ENCODE data around the gene ANKMY1.

Gene ANKMY1

DNA sequence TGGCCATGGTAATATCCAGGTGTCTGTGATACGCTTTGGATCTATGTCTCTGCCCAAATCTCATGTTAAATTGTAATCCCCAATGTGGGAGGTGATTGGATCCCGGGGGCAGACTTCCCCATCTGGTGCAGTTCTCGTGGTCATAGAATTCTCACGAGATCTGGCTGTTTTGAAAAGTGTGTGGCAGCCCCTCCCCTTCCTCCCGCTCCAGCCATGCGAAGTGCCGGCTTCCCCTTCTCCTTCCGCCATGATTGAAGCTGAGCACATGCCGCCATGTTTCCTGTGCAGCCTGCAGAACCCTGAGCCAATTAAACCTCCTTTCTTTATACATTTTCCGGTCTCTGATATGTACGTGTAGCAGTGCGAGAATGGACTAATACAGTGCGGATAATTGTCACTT is 79.9 kb downstream of the ANKMY1 start:
- no peak for DNase-seq (ENCODE audit: low read depth, low spot score)

- no peak for DNase-seq (ENCODE audit: low read depth, low spot score)
Measured at GRCh38 chr2:240473211-240473610, 84.6 kb downstream of the ANKMY1 start.

DNA sequence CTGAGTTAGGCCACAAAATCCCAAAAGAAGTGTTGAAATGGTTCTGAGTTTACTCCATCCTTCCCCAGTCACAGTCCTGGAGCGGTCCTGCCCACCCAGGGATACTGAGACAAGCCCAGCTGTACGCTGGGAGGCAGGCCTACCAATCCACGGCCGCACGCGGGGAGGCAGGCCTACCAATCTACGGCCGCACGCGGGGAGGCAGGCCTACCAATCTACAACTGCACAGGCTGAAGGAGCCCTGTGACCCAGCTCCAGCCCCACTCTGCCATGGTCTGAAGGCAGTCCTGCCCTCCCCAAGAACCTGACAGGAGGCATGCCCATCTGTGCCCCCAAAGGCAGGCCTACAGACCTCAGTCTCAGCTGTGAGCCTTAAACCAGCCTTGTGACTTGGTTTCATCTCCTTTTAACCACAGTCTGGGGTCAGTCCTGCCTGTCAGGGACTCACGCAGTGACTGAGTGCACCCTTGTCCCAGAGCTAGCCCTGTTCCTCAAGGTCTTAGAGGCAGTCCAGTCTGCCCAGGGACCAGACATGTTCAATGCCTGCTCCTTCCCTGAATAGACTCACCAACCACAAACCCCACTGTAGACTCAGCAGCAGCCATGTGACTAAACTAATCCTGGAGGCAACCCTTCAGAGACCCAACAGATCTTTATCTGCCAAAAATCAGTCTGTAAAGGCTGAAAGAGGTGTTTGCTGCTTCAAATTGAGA is 85.6 kb downstream of the ANKMY1 start:
- DNase-seq (ENCODE audit: low read depth, low spot score), result no peak

DNA sequence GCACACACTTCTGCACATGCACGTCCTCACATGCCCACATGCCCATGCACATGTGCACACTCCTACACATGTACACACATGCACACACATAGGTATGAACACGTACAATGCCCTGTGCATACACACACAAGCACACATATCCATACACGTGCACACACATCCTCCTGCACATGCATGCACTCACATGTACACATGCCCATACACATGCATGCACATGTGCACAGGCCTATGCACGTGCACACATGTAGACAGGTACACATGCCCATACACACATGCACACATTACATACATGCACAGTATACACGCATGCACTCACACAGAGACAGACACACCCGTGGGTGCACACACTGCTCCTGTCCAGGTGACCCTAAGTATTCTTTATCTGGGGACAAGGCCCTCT is 88.0 kb downstream of the ANKMY1 start:
- no peak for DNase-seq (ENCODE audit: low read depth, low spot score)

DNA sequence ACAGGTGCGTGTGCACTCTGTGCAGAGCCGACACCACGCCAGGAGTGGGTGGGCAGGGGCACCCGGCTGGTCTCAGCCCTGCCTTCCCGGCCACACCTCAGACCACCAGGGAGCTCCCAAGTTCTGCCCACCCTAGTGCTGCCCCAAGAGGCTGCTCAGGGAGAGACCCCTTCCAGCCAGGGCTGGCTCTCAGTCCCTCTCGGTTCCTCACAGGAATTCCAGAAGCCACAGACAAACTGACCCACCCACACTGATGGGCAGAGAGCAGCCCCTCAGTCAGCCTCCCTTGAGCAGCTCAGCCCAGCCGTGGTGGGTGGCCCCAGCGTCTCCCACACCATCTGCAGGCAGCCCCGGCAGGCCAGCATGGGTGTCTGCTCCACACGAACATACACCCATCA is 88.5 kb downstream of the ANKMY1 start:
- no peak for DNase-seq (ENCODE audit: low read depth, low spot score)

DNA sequence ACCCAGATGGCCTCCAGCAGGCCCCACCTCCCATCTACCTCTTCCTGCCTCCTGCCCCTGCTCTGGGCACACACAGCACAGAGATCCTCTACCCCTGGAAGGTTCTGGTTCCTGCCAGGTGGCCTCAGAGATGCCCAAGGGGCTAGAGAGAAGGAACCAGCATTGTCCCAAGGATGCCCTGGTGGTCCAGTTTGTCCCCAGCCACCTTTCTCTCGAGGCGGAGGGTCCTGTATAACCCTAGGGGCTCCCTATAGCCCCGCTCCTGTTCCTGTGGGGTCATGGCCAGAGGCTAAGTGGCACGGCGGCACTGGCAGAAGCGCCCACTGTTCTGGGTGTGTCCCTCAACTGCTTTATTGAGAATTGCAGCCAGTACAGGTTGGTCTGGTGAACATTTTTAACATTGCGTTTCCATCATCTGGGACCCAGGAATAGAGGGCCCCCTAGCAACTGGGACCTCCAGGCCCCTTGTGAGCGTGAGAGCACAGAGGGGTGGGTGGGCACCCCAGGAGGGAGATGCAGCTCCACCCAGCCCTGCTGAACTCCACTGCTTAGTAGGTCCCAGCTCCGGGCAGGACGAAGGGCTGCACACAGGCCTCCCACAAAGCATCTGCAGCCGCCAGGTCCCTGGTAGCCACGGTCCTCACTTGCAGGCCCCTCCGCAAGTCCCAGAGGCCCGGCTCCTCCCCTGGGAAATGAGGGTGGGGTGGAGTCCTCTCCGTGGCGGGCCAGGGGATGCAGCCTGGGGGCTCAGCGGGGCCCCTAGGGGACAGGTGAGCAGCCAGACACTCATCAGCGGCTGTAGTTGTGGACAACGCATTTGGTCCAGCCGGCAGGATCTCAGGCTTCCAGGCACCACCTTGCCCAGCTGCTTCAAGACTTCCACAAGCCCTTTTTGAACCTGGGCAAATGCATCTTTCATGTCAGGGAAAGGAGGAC is 89.2 kb downstream of the ANKMY1 start:
- no peak for DNase-seq (ENCODE audit: low read depth, low spot score)

DNA sequence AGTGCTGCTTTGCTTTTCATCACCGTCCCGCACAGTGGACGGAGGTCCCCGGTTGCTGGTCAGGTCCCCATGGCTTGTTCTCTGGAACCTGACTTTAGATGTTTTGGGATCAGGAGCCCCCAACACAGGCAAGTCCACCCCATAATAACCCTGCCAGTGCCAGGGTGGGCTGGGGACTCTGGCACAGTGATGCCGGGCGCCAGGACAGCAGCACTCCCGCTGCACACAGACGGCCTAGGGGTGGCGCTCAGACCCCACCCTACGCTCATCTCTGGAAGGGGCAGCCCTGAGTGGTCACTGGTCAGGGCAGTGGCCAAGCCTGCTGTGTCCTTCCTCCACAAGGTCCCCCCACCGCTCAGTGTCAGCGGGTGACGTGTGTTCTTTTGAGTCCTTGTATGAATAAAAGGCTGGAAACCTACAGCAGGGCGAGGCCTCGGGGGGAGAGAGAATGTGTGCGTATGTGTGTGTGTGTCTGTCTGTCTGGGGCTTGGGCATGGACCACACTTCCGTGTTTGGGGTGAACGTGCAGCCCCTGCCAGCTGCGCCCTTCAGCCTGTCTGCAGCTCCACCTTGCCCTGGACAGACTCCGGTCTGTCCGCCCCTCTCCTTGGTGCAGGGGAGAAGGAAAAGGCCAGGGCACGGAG is 90.0 kb downstream of the ANKMY1 start:
- DNase-seq (ENCODE audit: low read depth, low spot score), result no peak

DNA sequence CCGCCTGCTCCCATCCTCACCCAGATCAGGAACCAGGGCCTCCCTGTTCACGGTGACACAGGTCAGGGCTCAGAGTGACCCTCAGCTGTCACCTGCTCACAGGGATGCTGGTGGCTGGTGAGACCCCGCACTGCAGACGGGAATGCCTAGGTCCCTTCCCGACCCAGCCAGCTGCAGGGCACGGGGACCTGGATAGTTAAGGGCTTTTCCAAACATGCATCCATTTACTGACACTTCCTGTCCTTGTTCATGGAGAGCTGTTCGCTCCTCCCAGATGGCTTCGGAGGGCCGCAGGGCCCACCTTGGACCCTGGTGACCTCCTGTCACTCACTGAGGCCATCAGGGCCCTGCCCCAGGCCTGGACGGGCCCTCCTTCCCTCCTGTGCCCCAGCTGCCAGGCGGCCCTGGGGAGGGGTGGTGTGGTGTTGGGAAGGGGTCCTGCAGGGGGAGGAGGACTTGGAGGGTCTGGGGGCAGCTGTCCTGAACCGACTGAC is 90.6 kb downstream of the ANKMY1 start:
- DNase-seq (ENCODE audit: low read depth, low spot score), result no peak

GRCh38 chr2:240466579-240467148 is 91.1 kb downstream of the ANKMY1 start:
- DNase-seq (ENCODE audit: low read depth, low spot score), result no peak

DNA sequence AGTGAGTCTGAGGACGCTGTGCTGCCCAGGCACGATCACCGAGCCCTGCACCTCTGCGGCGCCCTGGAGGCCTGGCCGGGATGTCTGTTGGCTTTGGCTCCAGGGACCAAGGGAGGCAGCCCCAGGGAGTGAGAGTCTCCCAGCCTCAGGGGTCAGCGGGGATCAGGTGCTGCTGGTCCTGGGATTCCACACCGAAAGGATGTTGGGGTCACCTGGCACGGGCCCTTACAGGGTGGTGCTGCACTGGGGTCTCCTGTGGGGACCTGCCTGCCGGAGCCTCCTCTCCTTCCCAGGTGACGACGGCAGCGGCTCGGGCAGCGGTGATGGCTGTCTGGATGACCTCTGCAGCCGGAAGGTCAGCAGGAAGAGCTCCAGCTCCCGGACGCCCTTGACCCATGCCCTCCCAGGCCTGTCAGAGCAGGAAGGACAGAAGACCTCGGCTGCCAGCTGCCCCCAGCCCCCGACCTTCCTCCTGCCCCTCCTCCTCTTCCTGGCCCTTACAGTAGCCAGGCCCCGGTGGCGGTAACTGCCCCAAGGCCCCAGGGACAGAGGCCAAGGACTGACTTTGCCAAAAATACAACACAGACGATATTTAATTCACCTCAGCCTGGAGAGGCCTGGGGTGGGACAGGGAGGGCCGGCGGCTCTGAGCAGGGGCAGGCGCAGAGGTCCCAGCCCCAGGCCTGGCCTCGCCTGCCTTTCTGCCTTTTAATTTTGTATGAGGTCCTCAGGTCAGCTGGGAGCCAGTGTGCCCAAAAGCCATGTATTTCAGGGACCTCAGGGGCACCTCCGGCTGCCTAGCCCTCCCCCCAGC is 91.8 kb downstream of the ANKMY1 start:
- no peak for DNase-seq (ENCODE audit: low read depth, low spot score)

- no peak for DNase-seq (ENCODE audit: low read depth, low spot score)
Measured at GRCh38 chr2:240465268-240465764, 92.5 kb downstream of the ANKMY1 start.

GRCh38 chr2:240464514-240465241 is 93.1 kb downstream of the ANKMY1 start:
- DNase-seq (ENCODE audit: low read depth, low spot score), result no peak

GRCh38 chr2:240463866-240464481 is 93.8 kb downstream of the ANKMY1 start:
- no peak for DNase-seq (ENCODE audit: low read depth, low spot score)

GRCh38 chr2:240463274-240463865 is 94.4 kb downstream of the ANKMY1 start:
- DNase-seq (ENCODE audit: low read depth, low spot score), result no peak

DNA sequence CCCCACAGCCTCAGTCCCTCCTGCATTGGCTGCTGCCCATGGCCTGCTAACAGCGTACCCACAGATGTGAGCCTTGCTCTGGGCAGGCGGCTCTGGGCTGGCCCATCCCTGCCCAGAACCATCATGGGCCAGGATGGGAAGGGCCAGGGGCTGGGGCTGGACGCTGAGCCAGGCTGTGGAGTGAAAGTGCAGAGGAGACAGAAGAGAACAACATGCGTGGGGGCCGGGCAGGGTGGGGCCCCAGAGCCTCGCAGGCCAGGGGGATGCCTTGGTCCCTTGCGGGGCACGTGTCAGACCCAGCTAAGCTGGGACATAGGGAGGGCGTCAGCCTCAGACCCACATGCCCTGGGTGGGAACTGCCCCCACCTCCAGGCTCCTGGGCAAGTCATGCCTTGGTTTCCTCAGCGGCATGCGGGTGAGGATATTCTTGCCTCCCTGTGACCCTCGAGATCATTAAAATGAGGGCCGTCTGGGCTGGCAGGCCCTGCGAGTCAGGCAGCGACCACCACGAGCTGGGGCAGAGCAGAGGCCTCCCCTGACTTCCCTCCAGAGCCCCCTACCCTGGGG is 95.0 kb downstream of the ANKMY1 start:
- no peak for DNase-seq (ENCODE audit: low read depth, low spot score)

GRCh38 chr2:240462073-240462706 is 95.6 kb downstream of the ANKMY1 start:
- DNase-seq (ENCODE audit: low read depth, low spot score), result no peak

- no peak for DNase-seq (ENCODE audit: low read depth, low spot score)
Measured at GRCh38 chr2:240461471-240462072, 96.2 kb downstream of the ANKMY1 start.

Data from brain pericyte (primary cell).